GM19099 (cell line): ENCODE measurements around the gene MIGA2.

Source experiments
- POLR2A ChIP-seq: IDR thresholded peaks from 3 replicates; pipeline ENCODE4 v1.6.1; 2011; ENCODE audit warnings: low read depth; ENCODE audit not compliant: insufficient read length; ENCODE audit errors: extremely low read depth

Gene MIGA2

DNA sequence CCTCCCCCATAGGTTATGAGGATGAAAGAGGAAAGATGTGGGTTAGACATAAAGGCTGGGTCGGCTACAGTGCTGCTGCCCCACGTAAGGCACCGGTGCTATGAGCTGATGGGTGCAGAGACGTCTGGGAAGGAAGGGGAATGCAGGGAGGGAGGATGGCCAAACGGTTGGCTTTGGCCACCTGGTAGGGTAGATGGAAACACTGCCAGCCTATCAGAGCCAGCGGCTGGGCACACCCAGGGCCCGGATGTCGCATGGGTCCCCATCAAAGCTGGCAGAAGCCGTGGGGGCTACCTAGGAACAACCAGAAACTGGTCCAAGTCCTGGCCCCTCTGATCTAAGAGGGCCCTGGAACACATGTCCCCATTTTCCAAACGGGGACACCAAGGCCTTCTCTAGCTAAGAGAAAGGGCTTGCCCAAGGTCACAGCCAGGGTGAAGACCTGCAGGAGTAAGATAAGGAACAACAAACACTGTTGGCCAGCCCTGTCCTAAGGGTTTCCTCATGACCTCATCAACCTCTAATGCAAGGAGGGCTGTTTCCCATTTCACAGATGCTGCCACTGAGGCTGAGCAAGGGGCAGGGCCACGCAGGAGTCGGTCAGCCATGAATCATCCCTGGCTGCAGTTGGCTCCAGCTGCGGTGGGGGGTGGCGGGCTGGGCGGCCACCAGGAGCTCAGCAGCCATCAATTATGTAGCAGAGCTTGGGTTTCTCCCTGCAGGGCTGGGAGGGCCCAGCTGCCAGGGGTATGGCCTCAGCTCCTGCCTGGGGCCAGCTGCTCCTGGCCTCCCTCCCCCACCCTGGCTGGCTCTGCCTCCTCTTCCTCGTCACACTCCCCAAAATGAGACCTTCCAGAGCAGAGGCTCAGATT is 13.2 kb upstream of the MIGA2 start:
- no peak for TF ChIP-seq POLR2A

GRCh38 chr9:129023908-129024233 is 12.6 kb upstream of the MIGA2 start:
- no peak for TF ChIP-seq POLR2A

DNA sequence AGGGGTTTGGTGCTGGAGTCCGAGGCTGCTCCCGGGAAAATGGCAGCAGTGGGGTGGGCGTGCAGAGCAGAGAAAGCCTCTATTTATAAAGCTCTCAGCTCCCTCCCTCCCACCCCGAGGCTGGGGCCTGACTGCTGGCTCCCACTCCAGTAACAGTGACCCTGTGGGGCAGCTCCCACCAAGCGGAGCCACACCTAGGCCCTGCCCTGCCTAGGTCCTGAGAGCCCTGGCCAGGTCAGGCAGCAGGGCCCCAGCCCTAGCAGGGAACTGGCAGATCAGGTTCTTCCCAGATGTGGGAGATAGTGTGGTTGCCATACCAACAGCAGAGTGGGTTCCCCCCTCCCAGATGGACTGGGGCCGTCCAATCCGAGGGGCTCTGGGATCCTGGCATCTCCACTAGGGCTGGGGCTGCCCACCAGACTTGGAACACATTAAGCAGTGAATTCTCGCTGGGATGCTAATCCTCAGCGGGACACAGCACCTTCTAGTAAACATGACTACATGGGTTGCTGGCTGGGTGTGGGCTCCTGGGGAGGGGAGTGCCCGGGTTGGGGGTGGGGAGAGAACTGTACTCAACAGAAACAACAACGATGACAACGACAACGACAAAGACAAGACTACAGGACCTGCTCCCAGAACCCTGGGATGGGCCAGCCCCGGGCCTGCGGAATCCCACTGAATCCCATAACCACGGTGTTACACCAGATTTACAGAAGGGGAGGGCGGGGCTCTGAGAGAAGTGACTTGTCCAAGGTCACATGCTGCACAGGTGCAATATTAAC is 9.8 kb upstream of the MIGA2 start:
- no peak for TF ChIP-seq POLR2A

GRCh38 chr9:129027224-129027684 is 9.2 kb upstream of the MIGA2 start:
- TF ChIP-seq POLR2A: no peak

- no peak for TF ChIP-seq POLR2A
Observed at GRCh38 chr9:129027685-129028191, 8.7 kb upstream of the MIGA2 start.

- TF ChIP-seq POLR2A: peak; percentile 39
Observed at GRCh38 chr9:129028192-129028966, 8.0 kb upstream of the MIGA2 start, which contains the start of gene SH3GLB2. SH3GLB2 (minus strand) TSS chr9:129028331; CDS start chr9:129028154, 177 bp downstream.

- TF ChIP-seq POLR2A: no peak
Observed at GRCh38 chr9:129030191-129030590, 6.2 kb upstream of the MIGA2 start.

- no peak for TF ChIP-seq POLR2A
Observed at GRCh38 chr9:129031514-129031913, 4.9 kb upstream of the MIGA2 start.

DNA sequence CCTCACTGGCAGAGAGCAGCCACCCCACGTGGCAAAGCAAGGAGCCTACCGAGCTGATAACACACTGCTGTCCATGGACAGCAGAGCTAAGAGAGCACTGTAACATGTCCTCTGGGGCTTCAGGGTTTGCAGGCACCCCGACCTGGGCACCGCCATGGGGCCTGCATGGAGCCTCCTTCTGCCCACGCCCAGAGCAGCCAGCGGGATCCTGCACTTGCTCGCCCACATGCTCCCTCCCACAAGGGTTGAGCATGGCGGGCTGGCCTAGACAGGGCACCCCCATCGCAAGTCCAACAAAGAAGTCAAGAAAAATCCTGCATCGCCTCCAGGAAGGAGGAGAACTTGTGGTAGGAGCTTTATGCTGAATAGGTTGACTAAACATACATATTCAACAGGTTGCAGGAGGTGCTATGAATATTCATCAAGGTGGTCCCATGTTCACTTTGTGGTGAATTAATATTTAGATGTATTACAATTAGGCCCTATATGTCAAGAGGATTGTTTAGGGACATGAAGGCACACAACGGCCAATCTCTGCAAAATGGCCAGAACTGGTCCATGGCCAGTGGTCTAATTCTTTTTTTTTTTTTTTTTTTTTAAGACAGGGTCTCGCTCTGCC is 3.8 kb upstream of the MIGA2 start:
- TF ChIP-seq POLR2A: no peak

DNA sequence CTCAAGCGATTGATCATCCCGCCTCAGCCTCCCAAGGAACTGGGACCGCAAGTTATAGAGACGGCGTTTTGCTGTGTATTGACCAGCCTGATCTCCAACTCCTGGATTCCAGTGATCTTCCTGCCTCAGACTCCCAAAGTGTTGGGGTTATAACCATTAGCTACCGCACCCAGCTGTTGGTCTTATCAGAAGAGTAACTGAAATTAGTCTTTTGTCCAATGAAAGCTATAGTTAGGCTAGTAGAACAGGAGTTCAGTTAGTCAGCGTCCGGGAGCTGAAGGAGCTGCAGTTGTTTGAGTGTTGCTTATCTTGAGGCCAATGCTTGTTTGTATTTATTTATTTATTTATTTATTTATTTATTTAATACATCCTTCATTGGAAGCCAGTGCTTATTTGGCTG is 3.2 kb upstream of the MIGA2 start:
- no peak for TF ChIP-seq POLR2A

DNA sequence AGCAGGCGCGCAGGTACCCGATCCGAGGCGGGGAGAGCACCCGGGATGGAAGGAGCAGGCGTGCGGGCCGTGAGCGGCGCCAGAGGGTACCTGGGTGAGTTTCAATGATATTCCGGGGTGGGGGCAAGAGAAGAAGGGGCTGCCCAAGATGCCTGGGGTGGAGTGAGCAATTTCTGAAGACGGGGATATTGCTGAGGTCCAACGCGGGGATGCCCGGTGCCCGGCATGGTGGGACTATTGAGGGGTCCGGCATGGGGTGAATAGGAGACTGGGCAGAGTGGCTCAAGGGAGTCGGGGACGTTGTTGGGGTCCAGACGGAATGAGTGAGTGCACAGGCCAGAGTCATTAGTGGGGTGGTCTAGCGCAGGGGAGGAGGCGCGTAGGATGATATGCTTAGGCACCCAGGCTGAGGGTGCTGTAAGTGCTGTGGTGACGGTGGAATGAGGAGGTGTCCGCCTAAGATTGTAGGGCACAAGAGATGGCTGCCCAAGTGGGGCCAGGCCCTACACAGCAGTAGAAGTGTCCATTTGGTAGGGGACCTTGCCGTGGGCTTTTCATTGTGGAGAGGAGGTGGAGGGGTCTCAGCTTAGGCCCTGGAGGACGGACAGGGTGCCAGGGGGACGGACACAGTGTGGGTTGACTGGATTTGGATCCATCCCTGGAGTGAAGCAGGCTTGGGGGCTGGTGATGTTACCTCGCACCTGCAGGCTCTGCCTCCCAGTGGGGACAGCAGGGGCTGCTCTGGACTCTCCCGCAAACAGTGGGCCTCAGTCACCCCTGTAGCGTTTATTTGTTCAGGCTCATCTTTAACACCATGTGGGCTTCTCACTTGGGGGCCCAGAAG is 719 bp downstream of the MIGA2 start:
- no peak for TF ChIP-seq POLR2A

DNA sequence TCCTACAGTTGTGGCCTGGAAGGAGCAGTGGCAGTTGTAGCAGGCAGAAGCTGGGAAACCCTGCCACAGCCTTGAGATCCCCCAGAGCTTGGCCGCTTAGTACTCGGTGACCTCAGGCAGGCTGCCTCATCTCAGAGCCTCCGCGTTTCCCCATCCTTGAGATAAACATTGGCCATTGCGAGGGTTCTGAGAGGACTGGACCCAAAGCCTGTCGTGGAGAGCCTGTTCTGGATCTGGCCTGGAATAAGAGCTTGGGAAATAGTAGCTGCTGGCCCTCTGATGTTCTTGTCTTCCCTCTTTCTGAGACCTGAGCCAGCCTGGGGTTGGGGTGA is 1.3 kb downstream of the MIGA2 start:
- no peak for TF ChIP-seq POLR2A

DNA sequence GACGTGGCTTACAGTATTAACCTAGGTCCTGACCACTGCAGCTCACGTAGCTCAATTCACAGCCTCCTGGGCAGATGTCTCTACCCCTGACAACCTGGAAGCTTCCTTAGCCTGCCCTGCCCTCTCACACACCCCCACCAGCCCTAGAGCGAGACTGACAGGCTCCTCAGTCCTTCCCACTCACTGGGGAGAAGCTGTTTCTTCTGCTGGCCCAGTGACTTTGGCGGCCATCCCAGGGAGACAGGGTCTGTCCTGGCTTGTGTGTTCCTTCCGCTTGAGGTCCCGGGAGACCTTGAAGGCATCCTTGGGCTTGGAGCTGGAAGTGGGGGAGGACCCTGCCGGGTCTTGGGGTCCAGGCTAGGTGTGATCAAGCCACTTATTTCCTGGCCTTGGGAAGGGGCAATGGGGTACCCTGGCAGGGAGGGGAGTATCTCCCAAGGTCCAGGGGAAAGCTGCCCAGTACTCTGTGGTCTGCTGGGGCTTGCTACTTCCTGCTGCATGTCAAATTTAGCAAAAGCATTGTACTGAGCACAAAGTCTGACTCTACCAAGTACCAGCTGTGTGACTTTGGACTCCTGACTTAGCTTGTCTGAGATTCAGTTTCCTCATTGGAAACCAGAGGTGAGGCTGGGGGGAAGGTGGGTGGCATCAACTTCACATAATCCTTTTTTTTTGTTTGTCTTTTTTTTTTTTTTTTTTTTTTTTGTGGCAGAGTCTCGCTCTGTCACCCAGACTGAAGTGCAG is 1.9 kb downstream of the MIGA2 start:
- no peak for TF ChIP-seq POLR2A
